ENCODE data around the gene MITF. TPM values are rescaled to one million over a fixed set of nuclear protein-coding genes. Genes with fewer than 3 reads are reported as not detected.

MITF gene
- total and polyA plus RNA-seq, 7 donors, result 11.8 to 98.1 (median 49.9) TPM

DNA sequence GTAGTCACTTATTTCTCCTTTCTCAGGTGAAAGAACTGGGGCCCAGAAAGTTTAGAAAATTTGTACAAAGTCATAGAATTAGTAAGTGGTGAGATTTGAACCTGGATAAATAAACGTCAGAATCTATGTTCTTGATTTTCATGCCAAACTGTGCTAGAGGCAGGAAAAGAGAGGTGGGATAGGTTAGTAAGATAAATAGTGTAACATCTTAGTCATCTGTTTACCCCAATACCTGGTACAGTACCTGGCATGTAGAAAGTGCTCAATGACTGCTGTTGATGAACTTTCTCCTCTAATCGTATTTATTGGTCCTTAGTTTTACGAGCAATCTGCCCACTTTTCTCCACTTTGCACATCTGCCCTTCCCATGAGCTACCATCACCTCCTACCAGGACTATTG, 124.9 kb downstream of the MITF start:
- no peaks in the 10 kb centered on the region for H3K36me3 ChIP-seq (ENCODE audit: insufficient read depth in 1 of 2, low read depth in 1 of 2)
- no peak overlapping the region for H3K27ac ChIP-seq
- TF ChIP-seq, protein P1, sequence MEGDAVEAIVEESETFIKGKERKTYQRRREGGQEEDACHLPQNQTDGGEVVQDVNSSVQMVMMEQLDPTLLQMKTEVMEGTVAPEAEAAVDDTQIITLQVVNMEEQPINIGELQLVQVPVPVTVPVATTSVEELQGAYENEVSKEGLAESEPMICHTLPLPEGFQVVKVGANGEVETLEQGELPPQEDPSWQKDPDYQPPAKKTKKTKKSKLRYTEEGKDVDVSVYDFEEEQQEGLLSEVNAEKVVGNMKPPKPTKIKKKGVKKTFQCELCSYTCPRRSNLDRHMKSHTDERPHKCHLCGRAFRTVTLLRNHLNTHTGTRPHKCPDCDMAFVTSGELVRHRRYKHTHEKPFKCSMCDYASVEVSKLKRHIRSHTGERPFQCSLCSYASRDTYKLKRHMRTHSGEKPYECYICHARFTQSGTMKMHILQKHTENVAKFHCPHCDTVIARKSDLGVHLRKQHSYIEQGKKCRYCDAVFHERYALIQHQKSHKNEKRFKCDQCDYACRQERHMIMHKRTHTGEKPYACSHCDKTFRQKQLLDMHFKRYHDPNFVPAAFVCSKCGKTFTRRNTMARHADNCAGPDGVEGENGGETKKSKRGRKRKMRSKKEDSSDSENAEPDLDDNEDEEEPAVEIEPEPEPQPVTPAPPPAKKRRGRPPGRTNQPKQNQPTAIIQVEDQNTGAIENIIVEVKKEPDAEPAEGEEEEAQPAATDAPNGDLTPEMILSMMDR (IDR thresholded peaks at IDR 0.05), result no peak
- no peaks in the 10 kb centered on the region for H3K9me3 ChIP-seq
- no peaks in the 10 kb centered on the region for H3K27me3 ChIP-seq (ENCODE audit: insufficient read depth in 3 of 3, low read length in 2 of 3)
- 93 to 94% (median 94%) methylated on average over 3 of the region's 3 CpGs for WGBS, 3 donors
- no peak overlapping the region for H3K4me3 ChIP-seq
- intact Hi-C loops (cut with DNase I), result no loop called here
- no peak for ATAC-seq
- peaks cover 23% of the 10 kb centered on the region for H3K4me1 ChIP-seq
- no peak for DNase-seq

DNA sequence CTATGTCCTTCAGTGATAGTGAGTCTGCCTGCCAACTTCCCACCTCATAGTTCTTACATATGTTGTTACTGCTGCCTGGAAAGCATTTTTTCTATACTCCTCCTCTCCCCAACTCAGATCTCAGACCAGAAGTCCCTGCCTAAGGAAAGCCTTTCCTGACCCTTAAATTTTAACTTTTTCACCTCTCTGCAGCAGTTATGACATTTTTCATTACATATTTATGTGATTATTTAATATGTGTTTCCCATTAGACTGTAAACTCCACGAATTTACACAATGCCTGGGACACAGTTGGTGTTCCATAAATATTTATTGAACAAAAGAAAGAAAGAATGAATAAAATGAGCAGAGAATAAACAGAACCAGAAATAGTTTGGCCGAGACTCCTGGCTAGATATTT, 125.5 kb downstream of the MITF start:
- peaks cover 23% of the 10 kb centered on the region for H3K4me1 ChIP-seq
- H3K4me3 ChIP-seq, result no peak overlapping the region
- TF ChIP-seq, protein P1 (IDR thresholded peaks at IDR 0.05), result no peak
- H3K36me3 ChIP-seq (ENCODE audit: insufficient read depth in 1 of 2, low read depth in 1 of 2), result no peaks in the 10 kb centered on the region
- DNase-seq (no peak), ATAC-seq (no peak)
- WGBS, 3 donors, result 74 to 83% (median 78%) methylated on average over 2 of the region's 2 CpGs
- no peaks in the 10 kb centered on the region for H3K9me3 ChIP-seq
- H3K27me3 ChIP-seq (ENCODE audit: insufficient read depth in 3 of 3, low read length in 2 of 3), result no peaks in the 10 kb centered on the region
- intact Hi-C loops (cut with DNase I), result loop anchor here in 1 of 2 donors (5.0 kb wide), 1 partner anchor 172 kb away; no protein-coding TSS in a partner anchor
- peak overlapping the region; percentile 27 for H3K27ac ChIP-seq

DNA sequence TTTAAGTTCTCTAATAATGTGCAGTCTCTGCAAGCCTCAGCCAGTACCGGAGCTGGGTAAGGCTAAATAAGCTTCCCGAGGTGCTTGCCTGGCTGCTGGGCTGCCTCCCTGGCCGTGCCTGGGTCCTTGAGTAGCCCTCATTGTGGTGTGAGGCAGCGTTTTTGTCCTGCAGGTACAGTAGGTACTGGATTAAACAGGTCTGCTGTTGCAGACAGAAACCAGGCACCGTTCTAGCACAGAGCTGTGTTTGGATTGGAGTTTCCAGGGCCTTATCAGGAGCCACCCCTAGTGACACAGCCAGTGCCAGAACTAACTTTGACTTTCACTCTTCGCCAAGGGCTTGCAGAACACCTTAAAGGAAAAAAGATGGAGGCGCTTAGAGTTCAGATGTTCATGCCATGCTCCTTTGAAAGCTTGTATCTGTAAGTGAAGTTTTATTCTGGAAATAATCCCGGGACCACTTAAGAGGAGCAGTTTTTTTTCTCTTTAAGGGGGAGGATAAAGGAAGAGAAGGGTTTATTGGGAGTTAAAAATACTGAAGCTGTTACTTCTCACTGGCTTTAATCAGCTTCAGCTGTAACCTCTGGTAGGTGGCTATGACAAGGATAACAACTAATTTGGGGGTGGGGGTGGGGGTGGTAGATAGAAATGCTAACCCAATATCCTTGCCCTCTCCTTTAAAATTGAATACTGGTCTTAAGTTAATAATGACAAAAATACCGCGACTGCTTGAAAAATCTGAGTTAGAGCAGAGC, 126.8 kb downstream of the MITF start:
- TF ChIP-seq, protein P1 (IDR thresholded peaks at IDR 0.05), result no peak
- peaks cover 28% of the 10 kb centered on the region for H3K4me1 ChIP-seq
- intact Hi-C loops (cut with DNase I), result loop anchor here in 1 of 2 donors (5.0 kb wide), 1 partner anchor 174 kb away; no protein-coding TSS in a partner anchor
- 56 to 66% (median 57%) methylated on average over 10 of the region's 10 CpGs for WGBS, 3 donors
- H3K9me3 ChIP-seq, result no peaks in the 10 kb centered on the region
- no peaks in the 10 kb centered on the region for H3K36me3 ChIP-seq (ENCODE audit: insufficient read depth in 1 of 2, low read depth in 1 of 2)
- H3K27me3 ChIP-seq (ENCODE audit: insufficient read depth in 3 of 3, low read length in 2 of 3), result no peaks in the 10 kb centered on the region
- ATAC-seq (peak; percentile 40 to 73 (median 57)), DNase-seq (no peak)
- H3K27ac ChIP-seq, result peak overlapping the region; percentile 14
- no peak overlapping the region for H3K4me3 ChIP-seq

DNA sequence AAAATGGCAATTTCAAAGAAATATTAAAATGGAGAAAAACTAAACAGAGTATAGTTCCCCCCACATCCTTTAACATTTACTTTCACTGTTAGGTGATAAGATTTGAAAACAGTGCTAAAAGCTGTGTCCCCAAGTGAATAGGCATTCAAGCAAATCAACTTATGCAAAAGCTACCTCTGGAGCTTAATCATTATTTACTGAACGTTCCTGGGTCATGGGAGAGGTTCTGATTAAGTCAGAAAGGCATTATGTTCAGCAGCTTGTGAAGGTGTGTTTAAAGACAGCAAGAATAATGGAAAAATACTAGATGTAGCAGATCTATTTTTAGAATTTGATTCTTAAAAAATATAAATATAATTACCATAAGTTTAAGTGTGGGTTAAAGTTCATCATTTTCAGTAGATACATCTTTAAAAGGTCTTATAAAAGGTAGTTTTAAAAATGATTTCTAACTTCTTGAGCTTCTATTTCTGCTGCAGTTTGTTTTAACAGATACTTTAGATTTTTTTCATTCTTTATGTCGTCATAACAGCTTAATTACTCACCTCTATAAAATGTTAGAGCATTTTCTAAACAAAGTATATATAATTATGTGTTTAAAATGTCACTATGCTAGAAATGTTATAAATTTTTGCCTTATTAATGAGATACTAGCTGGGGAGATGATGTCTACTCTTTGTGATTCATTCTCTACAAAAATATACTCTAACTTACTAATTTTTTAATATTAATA, 127.9 kb downstream of the MITF start:
- intact Hi-C loops (cut with DNase I), result loop anchor here in 1 of 2 donors (5.0 kb wide), 1 partner anchor 175 kb away; no protein-coding TSS in a partner anchor
- H3K4me3 ChIP-seq, result no peak overlapping the region
- no peaks in the 10 kb centered on the region for H3K27me3 ChIP-seq (ENCODE audit: insufficient read depth in 3 of 3, low read length in 2 of 3)
- H3K36me3 ChIP-seq (ENCODE audit: insufficient read depth in 1 of 2, low read depth in 1 of 2), result peaks cover 0 to 2% of the 10 kb centered on the region in 2 donors
- TF ChIP-seq, protein P1 (IDR thresholded peaks at IDR 0.05), result no peak
- H3K4me1 ChIP-seq, result peaks cover 38% of the 10 kb centered on the region
- ATAC-seq (no peak), DNase-seq (no peak)
- H3K27ac ChIP-seq, result no peak overlapping the region
- no peaks in the 10 kb centered on the region for H3K9me3 ChIP-seq
- 32 to 40% (median 33%) methylated on average over 2 of the region's 2 CpGs for WGBS, 3 donors

Measured in psoas muscle (tissue), 8 donors.